Activated gamma-delta T cell (primary cell): Measurements from ENCODE around the gene TNFRSF17.
"Not testable (repeated sequence)": the region's sequence is repeated elsewhere in the genome, so short reads cannot be mapped to it uniquely, and the experiment has no call there.

Source experiments
- DNase-seq: peaks from one replicate; lab custom pipeline; 2025; lab: John Stamatoyannopoulos, UW

Gene TNFRSF17

GRCh38 chr16:11970292-11970691 lies 5.3 kb downstream of the TNFRSF17 start:
- DNase-seq: not testable (repeated sequence)

GRCh38 chr16:11972128-11972527 lies 7.1 kb downstream of the TNFRSF17 start:
- no peak for DNase-seq

GRCh38 chr16:11973070-11973469 lies 8.1 kb downstream of the TNFRSF17 start:
- no peak for DNase-seq

GRCh38 chr16:11976850-11977375 lies 11.9 kb downstream of the TNFRSF17 start:
- DNase-seq: no peak

- no peak for DNase-seq
Observed at GRCh38 chr16:11977376-11978041, 12.5 kb downstream of the TNFRSF17 start.

GRCh38 chr16:11978080-11978479 lies 13.1 kb downstream of the TNFRSF17 start:
- DNase-seq: no peak

GRCh38 chr16:11979013-11979672 lies 14.1 kb downstream of the TNFRSF17 start:
- DNase-seq: no peak

- DNase-seq: no peak
Observed at GRCh38 chr16:11980136-11980844, 15.3 kb downstream of the TNFRSF17 start.

- DNase-seq: no peak
Observed at GRCh38 chr16:11985250-11985649, 20.2 kb downstream of the TNFRSF17 start.

- DNase-seq: no peak
Observed at GRCh38 chr16:11986521-11987057, 21.6 kb downstream of the TNFRSF17 start.

GRCh38 chr16:11988258-11988978 lies 23.4 kb downstream of the TNFRSF17 start:
- DNase-seq: no peak

- DNase-seq: no peak
Observed at GRCh38 chr16:11990702-11991390, 25.8 kb downstream of the TNFRSF17 start.

GRCh38 chr16:11992008-11992584 lies 27.1 kb downstream of the TNFRSF17 start:
- no peak for DNase-seq

GRCh38 chr16:11992586-11993524 lies 27.8 kb downstream of the TNFRSF17 start:
- DNase-seq: no peak

GRCh38 chr16:11994143-11995119 lies 29.4 kb downstream of the TNFRSF17 start:
- DNase-seq: no peak

- no peak for DNase-seq
Observed at GRCh38 chr16:11996433-11997330, 31.7 kb downstream of the TNFRSF17 start.

GRCh38 chr16:12000032-12000431 lies 35.0 kb downstream of the TNFRSF17 start:
- DNase-seq: no peak
